Mononuclear cell (primary cell): ENCODE measurements around the gene SMIM38. TPM values are rescaled to one million over a fixed set of nuclear protein-coding genes. Genes with fewer than 3 reads are reported as not detected.

Experiments used
- H3K27me3 ChIP-seq: 2 replicates; pipeline ENCODE4 v1.6.0; 2011; ENCODE audit warnings: low read length, control low read depth; ENCODE audit not compliant: insufficient read depth
- H3K4me1 ChIP-seq: 2 replicates; pipeline ENCODE4 v1.5.1; 2011; ENCODE audit warnings: mild to moderate bottlenecking, low read length, control low read depth; ENCODE audit not compliant: insufficient read depth
- H3K4me3 ChIP-seq: 2 replicates; pipeline ENCODE4 v1.5.1; 2011; ENCODE audit warnings: mild to moderate bottlenecking, low read length, moderate library complexity
- H3K9me3 ChIP-seq: 2 replicates; pipeline ENCODE4 v1.5.1; 2011; ENCODE audit warnings: low read depth, mild to moderate bottlenecking, control low read depth, low read length
- total RNA-seq: library from RNA; depleted of rRNA; stranded (reverse); fragments of >200 nt; gene quantifications from one replicate; pipeline ENCODE4 v1.2.3, GENCODE V29; 2012

SMIM38 gene
- total RNA-seq = 0.31 TPM

DNA sequence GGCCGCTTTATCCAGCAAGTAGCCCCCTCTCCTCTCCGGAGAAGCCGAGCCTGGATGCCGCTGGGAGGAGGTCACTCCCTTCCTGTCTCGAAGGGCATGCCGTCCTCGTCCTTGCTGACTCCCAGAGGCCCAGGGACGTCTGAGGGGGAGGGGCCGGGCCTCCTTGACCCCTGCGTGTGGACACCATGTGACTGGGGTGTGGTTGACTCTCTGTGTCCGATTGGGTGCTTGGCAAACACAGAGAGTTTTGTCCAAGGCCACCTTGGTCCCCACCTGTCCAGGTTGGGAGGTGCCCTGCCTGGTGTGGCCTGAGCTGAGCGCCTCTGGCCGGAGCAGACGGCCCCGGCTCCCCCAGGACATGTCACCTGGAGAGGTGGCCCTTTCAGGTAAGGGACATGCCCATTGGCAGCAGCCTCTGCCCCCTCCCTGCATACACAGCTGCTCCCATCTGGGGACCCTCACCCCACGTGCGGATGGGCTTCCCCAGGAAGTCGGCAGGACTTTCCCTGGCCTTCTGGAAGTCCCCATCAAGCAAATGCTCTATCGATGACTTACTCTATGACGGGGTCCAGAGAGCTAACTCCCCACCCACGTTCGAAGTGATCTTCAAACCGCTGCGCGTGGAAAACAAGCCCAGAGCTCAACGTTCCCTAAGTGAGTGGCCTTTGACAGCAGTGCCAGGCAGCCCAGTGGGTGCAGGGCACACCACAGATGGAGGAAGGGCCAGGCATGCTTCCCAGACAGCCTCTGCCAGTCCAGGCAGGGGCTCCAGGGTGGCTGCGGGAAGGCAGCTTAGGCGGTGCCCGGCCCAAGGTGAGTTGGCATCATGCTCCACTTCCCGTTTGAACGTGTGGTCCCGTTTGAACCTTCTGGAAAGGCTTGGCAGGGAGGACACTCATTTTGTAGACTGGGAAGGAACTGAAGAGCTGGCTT is at the start of gene SMIM38:
SMIM38 (plus strand) TSS at position 634 of the 933 bp plus-strand sequence. CDS start 1,912 bp downstream, outside the sequence.
- Histone ChIP-seq H3K9me3 (no peaks in the 10 kb centered on the region), H3K4me1 (no peaks in the 10 kb centered on the region), H3K4me3 (no peak within 1 kb of the TSS), H3K27me3 (no peaks in the 10 kb centered on the region)

DNA sequence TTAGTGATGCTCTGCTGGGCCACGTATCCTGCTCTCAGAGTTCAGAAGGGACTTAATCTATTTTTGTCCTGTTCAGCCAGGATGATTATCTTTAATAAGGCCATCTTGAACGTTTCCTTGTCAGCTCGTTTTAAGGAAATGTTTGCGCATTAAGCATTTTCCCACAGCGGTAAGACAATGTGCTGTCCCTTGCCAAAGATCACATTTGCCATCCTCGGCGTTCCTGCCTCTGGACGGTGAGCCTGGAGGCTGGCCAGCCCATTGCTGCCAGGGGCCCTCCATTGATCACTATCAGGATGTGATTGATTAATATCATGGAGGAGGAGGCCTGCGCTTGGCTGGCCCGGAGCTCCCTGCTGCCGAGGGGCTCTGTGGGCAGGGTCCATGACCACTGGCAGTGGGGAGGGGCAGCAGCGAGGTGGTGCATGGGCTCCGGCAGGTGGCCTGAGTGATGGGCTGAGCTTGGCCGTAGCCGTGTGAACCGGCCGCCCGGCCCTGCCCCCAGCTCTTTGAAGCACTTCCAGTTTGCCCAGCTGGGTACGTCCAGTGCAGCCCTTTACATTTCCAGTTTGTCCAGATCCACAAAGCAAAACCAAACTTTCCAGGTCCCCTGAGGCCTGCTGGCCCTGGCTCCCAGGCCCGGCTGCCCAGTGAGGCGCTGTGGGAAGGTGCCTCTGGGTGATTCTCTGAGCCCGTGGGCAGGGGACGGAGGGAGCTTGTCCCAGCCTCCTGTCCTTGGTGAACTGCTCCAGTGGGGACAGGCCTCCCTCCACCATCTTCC is 49.5 kb upstream of the SMIM38 start:
- no peaks in the 10 kb centered on the region for H3K9me3 ChIP-seq
- no peaks in the 10 kb centered on the region for H3K27me3 ChIP-seq
- no peak overlapping the region for H3K4me3 ChIP-seq
- no peaks in the 10 kb centered on the region for H3K4me1 ChIP-seq

DNA sequence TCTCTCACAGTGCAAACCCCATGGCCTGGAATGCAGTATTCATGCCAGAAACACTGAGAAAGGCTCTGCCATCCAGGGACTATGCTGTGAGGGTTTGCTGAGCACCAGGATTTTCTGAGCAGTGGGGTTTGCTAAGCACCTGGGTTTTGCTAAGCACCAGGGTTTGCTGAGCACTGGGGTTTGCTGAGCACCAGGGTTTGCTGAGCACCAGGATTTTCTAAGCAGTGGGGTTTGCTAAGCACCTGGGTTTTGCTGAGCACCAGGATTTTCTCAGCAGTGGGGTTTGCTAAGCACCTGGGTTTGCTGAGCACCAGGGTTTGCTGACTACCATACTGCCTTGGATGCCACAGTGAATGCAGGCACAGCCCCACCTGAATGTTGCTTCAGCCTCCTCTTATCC is 48.3 kb upstream of the SMIM38 start:
- no peak overlapping the region for H3K4me3 ChIP-seq
- H3K9me3 ChIP-seq = no peaks in the 10 kb centered on the region
- H3K4me1 ChIP-seq = no peaks in the 10 kb centered on the region

DNA sequence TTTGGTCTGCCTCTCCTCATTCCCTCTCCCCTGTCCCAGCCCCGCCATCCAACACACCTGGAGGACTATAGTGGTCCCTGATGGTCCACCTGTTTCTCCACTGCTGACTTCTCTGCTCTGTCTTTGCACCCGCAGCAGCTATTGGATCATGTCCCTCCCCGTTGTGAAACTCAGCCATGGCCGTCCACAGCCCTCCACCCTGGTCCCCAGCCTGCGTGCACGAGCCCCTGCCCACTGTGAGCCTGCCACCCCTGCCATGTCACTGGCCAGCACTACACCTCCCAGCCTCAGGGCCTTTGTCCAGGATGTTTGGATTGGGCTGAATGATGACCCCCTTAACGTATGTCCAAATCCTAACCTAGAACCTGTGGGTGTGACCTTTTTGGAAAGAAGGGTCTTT is 47.7 kb upstream of the SMIM38 start:
- Histone ChIP-seq H3K9me3 (no peaks in the 10 kb centered on the region), H3K4me3 (no peak overlapping the region), H3K27me3 (no peaks in the 10 kb centered on the region), H3K4me1 (no peaks in the 10 kb centered on the region)

More for the DNA sequence above, 48.3 kb upstream of the SMIM38 start:
- H3K27me3 ChIP-seq = no peaks in the 10 kb centered on the region

DNA sequence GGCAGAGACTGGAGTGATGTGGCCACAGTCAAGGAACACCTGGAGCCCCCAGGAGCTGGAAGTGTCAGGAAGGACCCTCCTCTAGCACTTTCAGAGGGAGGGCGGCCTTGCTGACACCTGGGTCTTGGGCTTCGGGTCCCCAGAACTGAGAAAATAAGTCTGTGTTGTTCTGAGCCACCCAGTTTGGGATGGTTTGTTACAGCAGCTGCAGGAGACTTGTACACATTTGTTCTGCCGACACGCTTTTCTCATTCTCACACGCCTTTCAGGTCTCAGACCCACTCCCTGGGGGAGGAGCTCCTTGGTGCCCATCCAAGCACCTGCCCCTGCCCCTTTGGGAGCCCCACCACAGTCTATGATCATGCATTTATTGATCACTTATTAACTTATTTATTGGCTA is 47.2 kb upstream of the SMIM38 start:
- no peaks in the 10 kb centered on the region for H3K4me1 ChIP-seq
- H3K27me3 ChIP-seq = no peaks in the 10 kb centered on the region
- H3K9me3 ChIP-seq = no peaks in the 10 kb centered on the region
- no peak overlapping the region for H3K4me3 ChIP-seq

DNA sequence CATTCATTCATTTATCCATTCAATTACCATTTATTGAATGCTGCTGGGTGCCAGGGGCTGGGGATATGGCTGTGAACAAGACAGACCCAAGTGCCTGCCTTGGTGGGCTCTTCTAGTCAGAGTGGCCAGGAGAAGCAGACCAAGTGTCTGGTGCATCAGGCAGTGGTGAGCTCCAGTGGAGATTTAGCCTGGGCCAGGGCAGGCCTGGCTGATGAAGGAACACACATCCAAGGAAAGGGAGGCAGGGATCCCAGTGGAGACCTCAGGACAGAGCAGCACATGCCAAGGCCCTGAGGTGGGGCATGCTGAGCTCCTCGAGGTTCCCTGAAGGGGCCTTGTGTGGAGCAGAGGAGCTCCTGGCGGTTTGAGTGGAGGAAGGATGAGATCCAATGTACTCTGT is 46.6 kb upstream of the SMIM38 start:
- Histone ChIP-seq H3K4me3 (no peak overlapping the region), H3K27me3 (no peaks in the 10 kb centered on the region), H3K9me3 (no peaks in the 10 kb centered on the region), H3K4me1 (no peaks in the 10 kb centered on the region)

DNA sequence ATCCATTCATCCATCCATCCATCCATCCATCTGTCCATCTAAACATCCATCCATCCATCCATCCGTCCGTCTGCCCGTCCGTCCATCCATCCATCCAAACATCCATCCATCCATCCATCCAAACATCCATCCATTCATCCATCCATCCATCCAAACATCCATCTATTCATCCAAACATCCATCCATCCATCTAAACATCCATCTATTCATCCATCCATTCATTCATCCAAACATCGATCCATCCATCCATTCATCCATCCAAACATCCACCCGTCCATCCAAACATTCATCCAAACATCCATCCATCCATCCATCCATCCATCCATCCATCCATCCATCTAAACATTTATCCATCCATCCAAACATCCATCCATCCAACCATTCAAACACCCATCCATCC is 45.3 kb upstream of the SMIM38 start:
- Histone ChIP-seq H3K4me3 (no peak overlapping the region), H3K9me3 (no peaks in the 10 kb centered on the region), H3K27me3 (no peaks in the 10 kb centered on the region), H3K4me1 (no peaks in the 10 kb centered on the region)

DNA sequence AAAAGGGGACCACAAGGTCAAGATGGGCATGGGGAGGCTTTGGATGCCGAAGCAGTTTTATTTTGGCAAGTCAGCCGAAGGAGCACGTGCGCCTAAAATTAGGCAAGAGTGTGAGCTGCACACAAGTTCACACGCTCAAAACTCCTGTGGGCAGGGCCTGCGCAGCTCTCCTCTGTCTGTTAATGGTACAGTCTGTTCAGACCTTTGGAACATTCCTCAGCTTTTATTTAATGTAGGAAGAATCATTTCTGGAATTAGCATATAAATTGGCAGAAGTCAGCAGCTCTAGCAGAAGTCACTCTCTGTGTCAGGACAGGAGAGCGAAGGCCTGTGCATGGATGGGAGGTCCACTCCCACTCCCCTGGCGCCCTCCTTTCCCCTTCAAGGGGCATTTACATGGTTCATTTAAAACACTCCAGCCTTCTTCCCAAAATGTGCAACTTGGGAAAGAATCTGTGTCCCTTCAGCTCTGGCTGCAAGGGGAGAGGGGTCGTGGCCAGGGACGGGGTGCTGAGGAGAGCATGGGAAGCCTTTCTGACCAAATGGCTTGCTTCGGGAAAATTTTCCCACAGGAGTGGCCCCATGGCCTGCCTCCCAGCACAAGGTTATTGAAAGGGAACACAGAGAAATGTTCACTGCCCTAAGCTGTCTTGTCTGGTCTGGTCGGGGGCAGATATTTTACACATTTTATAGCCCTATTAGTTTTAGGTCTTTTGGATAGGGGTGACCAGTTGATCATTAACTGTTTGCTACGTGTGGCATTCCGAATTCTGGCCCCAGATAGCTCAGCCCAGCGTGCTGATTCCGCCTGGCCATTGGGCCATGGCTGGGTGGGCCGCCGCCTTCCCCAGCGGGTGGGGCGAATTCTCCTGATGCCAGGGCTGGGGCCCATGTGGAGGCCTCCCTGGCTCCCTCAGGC is 43.9 kb upstream of the SMIM38 start:
- Histone ChIP-seq H3K9me3 (no peaks in the 10 kb centered on the region), H3K4me1 (no peaks in the 10 kb centered on the region), H3K4me3 (no peak overlapping the region), H3K27me3 (no peaks in the 10 kb centered on the region)

DNA sequence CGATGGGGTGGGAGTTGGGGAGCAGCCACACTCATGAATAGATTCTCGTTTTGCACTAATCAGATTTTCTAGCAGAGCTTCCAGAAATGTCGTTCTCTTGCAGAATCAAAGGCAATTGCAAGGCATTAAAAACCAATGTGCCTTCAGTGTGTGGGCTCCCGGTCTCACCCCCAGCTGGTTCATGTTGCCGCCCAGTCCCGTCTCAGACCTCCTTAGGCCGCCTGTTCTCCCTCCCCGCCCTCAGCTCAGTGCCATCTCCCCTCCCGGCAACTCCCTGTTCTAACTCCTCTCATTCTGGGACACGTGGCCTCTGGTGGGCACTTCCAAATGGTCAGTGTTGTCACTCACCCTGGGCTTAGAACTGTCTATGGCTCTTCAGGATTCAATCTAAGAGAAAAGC is 42.5 kb upstream of the SMIM38 start:
- no peaks in the 10 kb centered on the region for H3K27me3 ChIP-seq
- no peaks in the 10 kb centered on the region for H3K9me3 ChIP-seq
- H3K4me1 ChIP-seq = no peaks in the 10 kb centered on the region
- no peak overlapping the region for H3K4me3 ChIP-seq

DNA sequence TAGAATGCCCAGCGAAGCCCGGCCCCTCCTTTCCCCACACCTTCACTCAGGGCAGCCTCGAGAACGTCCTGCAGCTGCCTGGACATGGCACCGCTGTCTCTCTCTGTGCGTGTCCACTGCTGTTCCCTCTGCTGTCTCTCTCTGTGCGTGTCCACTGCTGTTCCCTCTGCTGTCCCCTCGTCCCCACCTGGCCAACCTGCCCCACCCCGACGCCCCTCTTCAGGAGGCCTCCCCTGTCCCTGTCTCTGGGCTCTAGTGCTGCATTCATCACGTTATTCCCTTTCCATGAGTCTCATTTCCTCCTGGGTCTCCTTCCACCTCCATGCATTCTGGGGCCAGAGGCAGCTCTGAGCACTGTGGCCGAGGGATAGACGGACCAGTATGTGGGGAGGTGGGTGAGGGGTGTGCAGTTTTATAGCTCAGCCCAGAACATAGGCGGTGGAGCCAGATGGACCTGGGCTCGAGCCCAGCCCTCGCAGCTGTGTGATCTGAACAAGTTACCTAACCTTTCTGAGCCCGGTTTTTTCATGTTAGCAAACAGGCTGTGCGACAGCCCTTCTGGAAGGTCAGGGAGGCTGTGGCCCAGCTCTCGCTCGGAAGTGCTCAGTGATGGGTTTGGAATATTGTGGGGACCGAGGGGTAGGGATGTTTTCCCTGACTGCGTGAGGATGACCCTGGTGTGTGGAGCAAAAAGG is 41.9 kb upstream of the SMIM38 start:
- H3K4me1 ChIP-seq = no peaks in the 10 kb centered on the region
- no peaks in the 10 kb centered on the region for H3K9me3 ChIP-seq
- H3K27me3 ChIP-seq = no peaks in the 10 kb centered on the region
- no peak overlapping the region for H3K4me3 ChIP-seq

DNA sequence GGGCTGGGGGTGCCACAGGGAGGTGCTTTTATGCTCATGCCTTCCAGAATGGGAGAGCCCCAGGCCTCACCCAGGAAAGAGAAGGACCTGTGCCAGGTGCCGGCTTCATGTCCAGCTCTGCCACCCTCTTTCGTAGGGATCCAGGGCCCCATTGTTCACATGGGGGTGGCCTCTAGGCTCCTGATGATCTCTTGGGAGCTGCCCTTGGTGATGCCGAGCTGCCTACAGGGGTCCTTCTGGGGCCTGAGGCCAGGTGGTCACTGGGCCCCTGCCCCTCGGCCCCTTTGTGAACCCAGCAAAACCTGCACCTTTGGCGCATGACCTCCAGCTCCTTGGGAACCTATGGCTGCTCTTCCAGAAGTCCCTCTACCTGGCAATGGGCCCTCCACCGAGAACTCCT is 41.4 kb upstream of the SMIM38 start:
- Histone ChIP-seq H3K4me1 (no peaks in the 10 kb centered on the region), H3K4me3 (no peak overlapping the region), H3K9me3 (no peaks in the 10 kb centered on the region), H3K27me3 (no peaks in the 10 kb centered on the region)

DNA sequence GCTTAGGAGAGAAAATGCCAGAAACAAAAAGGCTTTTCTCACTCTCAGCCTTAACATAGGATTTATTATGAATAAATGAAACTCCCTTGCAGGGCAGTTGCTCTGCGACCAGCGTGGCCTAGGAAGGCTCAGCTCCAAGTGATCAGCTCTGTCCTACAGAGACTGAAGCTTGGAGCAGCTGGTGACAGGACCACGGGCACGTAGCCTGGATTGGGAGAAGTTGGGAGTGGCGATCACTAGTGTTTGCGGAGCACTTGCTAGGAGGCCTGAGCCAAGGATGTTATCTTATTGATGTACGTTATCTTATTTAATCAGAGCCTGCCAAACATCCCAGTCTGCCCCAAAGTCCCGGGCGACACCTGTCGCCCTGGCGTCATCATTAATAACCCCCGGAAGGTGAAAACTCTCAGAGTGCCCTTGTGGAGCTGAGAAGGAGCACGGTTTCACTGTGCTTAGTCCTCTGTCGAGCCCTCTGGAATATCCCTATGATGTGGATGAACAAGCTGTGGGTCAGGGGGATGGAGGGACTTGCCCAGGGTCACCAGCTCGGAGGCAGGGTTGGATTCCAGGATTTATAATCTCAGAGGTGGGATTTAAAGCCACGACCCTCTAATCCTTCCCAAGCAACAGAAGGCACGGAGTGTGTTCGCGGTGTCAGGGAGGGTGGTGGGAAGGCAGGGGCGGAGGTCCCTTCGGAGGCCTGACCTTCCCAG is 40.8 kb upstream of the SMIM38 start:
- H3K4me3 ChIP-seq = no peak overlapping the region
- H3K9me3 ChIP-seq = no peaks in the 10 kb centered on the region
- no peaks in the 10 kb centered on the region for H3K4me1 ChIP-seq
- H3K27me3 ChIP-seq = no peaks in the 10 kb centered on the region

DNA sequence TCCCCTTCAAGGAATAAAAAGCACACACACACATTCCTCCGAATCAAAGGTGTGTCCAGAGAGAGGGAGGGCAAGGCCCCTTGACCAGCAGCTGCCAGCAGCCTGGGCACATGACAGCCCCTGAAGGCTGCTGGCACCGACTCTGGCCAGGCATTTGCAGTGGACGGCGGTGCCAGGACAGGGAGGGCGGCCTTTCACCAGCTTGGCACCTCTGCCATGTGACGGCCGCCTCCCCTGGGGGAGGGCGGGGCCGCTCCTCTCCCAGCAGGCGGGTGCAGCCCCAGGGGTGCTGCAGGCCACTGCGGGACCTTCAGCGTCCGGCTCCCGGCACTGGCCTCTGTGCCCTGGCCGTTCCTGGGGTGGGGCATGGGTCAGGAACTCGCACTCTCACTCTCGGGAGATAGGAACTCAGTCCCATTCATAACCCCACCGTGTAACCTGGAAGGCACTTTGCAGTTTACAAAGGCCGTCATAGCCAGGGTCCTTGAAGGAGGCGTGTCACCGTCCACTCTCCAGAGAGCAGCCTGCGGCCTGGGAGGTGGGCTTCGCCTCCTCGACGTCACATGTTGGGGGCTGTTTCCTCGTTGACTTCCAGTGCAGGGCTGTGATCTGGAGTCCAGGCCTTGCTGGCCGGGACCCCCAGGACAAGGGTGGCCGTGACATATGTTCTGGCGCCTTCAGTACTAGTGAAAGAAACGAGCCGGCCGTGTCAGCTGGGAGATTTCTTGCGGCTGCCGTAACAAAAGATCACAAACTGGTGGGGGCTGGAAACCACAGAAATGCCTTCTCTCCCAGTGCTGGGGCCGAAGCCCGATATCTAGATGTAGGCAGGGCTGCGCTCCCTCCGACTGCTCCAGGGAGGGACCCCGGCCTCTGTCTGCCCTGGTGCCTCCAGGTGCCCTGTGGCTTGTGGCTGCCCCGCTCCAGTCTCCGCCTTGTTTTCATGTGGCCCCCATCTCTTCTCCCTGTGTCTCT is 39.9 kb upstream of the SMIM38 start:
- no peaks in the 10 kb centered on the region for H3K4me1 ChIP-seq
- H3K27me3 ChIP-seq = no peaks in the 10 kb centered on the region
- no peak overlapping the region for H3K4me3 ChIP-seq
- H3K9me3 ChIP-seq = no peaks in the 10 kb centered on the region
